K562 (cell line): ENCODE measurements around the gene HNRNPA2B1. TPM values are rescaled to one million over a fixed set of nuclear protein-coding genes. Genes with fewer than 3 reads are reported as not detected.

Experiments
- ATAC-seq: fragments of 200-7000 bp; cut with Tn5 transposase; 3 replicates; pipeline ENCODE4 v1.9.1; 2020; ENCODE audit warnings: moderate library complexity
- BruUV-seq: library from RNA; stranded (reverse); fragments of 400-500 nt; replicated peaks from 2 replicates; lab custom pipeline; 2021; lab: Mats Ljungman, UMichigan
- CTCF ChIA-PET: fragments of 300-600 bp; formaldehyde crosslinking; extraction: SDS; loops from one replicate; lab custom pipeline; 2021; ENCODE audit warnings: low intra/inter-chr PET ratio; lab: Yijun Ruan, JAX
- POLR2A ChIA-PET: fragments of 300-600, 350-650 bp; sonication (Branson Sonifier 250); formaldehyde crosslinking; extraction: SDS; loops from one replicate; lab custom pipeline; 2021; ENCODE audit warnings: antibody characterized with exemption, inconsistent platforms; lab: Yijun Ruan, JAX
- DNase-seq, 4 experiments: peaks; one replicate each; pipeline versions ENCODE4 v3.0.0 to v3.0.0-alpha.2; 2011 to 2018; ENCODE audit warnings: low spot score in 3 of 4, mixed read lengths in 3 of 4; ENCODE audit errors: extremely low read depth in 1 of 4
- FAIRE-seq: peaks from 2 replicates; lab custom pipeline; 2011; peaks lifted over from hg19 to GRCh38; lab: Jason Lieb, UNC
- H2AFZ ChIP-seq: 2 replicates; pipeline ENCODE4 v1.6.0; 2011; ENCODE audit warnings: low read depth, low read length, control low read depth, inconsistent platforms
- H3K27ac ChIP-seq: fragments of 200-600 bp; 3 replicates; pipeline ENCODE4 v1.8.0; 2011; ENCODE audit warnings: low read depth, mild to moderate bottlenecking, control low read depth, inconsistent platforms, low read length, moderate library complexity, mixed read lengths; ENCODE audit errors: extremely low read depth
- H3K27me3 ChIP-seq, 2 experiments: fragments of 300-600 bp in 1 of 2; 2 replicates in 1 of 2; 3 replicates in 1 of 2; pipeline versions ENCODE4 v1.6.0 to v1.8.0; 2011; ENCODE audit warnings: inconsistent platforms in 2 of 2, low read length in 2 of 2, mild to moderate bottlenecking in 1 of 2, mixed read lengths in 1 of 2, moderate library complexity in 1 of 2; ENCODE audit not compliant: control insufficient read depth in 2 of 2, insufficient read depth in 2 of 2
- H3K36me3 ChIP-seq: fragments of 300-600 bp; 3 replicates; pipeline ENCODE4 v1.8.0; 2011; ENCODE audit warnings: mild to moderate bottlenecking, low read length, inconsistent platforms; ENCODE audit not compliant: control insufficient read depth, insufficient read depth
- H3K4me1 ChIP-seq, 2 experiments: fragments of 200-600 bp in 1 of 2; replicated peaks in 1 of 2; 2 replicates in 1 of 2; 3 replicates in 1 of 2; pipeline versions ENCODE4 v1.5.1 to v1.8.0; 2011; ENCODE audit warnings: inconsistent platforms in 2 of 2, low read length in 2 of 2, mild to moderate bottlenecking in 1 of 2, mixed read lengths in 1 of 2, moderate library complexity in 1 of 2; ENCODE audit not compliant: control insufficient read depth in 2 of 2, insufficient read depth in 2 of 2
- H3K4me2 ChIP-seq: 2 replicates; pipeline ENCODE4 v1.6.1; 2011; ENCODE audit warnings: low read length, control low read depth, inconsistent platforms, mixed read lengths; ENCODE audit not compliant: insufficient read depth
- H3K4me3 ChIP-seq: fragments of 200-600 bp; sonication (generic), shearing (Covaris generic); 2 replicates; pipeline ENCODE4 v1.5.1; 2016; ENCODE audit warnings: control low read depth, inconsistent platforms
- H3K79me2 ChIP-seq: fragments of 200-600 bp; 3 replicates; pipeline ENCODE4 v1.8.0; 2011; ENCODE audit warnings: low read length, inconsistent platforms; ENCODE audit not compliant: control insufficient read depth, insufficient read depth
- H3K9ac ChIP-seq, 2 experiments: 2 replicates each; pipeline versions ENCODE4 v1.6.0 to v1.6.1; 2011; ENCODE audit warnings: low read depth in 2 of 2, low read length in 2 of 2, control low read depth in 1 of 2, inconsistent platforms in 1 of 2, mild to moderate bottlenecking in 1 of 2, mixed read lengths in 1 of 2; ENCODE audit not compliant: insufficient read depth in 1 of 2
- H3K9me1 ChIP-seq: one replicate; pipeline ENCODE4 v1.6.0; 2011; ENCODE audit warnings: inconsistent platforms, mild to moderate bottlenecking, low read length, moderate library complexity; ENCODE audit not compliant: control insufficient read depth, insufficient read depth
- H3K9me3 ChIP-seq: replicated peaks from 2 replicates; pipeline ENCODE4 v1.5.1; 2011; ENCODE audit warnings: low read depth, low read length, inconsistent platforms; ENCODE audit not compliant: control insufficient read depth, insufficient read depth
- H4K20me1 ChIP-seq: replicated peaks from 2 replicates; pipeline ENCODE4 v1.6.1; 2011; ENCODE audit warnings: low read length, inconsistent platforms, mixed read lengths; ENCODE audit not compliant: control insufficient read depth, insufficient read depth
- C11orf30 ChIP-seq: fragments of 450-650 bp; IDR thresholded peaks from 2 replicates; pipeline ENCODE4 v1.6.1; 2016; ENCODE audit warnings: low read depth, mild to moderate bottlenecking
- CXXC5 ChIP-seq: fragments of 250-450 bp; sonication (Bioruptor Pico); IDR thresholded peaks from 2 replicates; pipeline ENCODE4 v1.8.0; 2022; ENCODE audit warnings: inconsistent platforms, mild to moderate bottlenecking, moderate library complexity
- HDAC1 ChIP-seq, 2 experiments: fragments of 450-650 bp; IDR thresholded peaks; 2 replicates each; pipeline ENCODE4 v1.6.1; 2016 to 2017; ENCODE audit warnings: inconsistent platforms in 1 of 2, mild to moderate bottlenecking in 1 of 2, moderate library complexity in 1 of 2
- MAFK ChIP-seq: IDR thresholded peaks from 2 replicates; pipeline ENCODE4 v1.6.1; 2011; ENCODE audit warnings: low read length, improper control_type of control experiment
- POLR3G ChIP-seq: IDR thresholded peaks from 2 replicates; pipeline ENCODE4 v1.6.1; 2011; ENCODE audit not compliant: insufficient read length, insufficient replicate concordance; ENCODE audit errors: extremely low read depth
- RAD21 ChIP-seq, 2 experiments: fragments of 250-450 bp in 1 of 2; fragments of 450-650 bp in 1 of 2; sonication (Bioruptor Pico) in 1 of 2; formaldehyde crosslinking in 1 of 2; IDR thresholded peaks in 1 of 2; conservative IDR thresholded peaks in 1 of 2; 2 replicates each; pipeline versions ENCODE4 v1.4.0 to v1.8.0; 2020 to 2022; ENCODE audit warnings: mild to moderate bottlenecking in 2 of 2, moderate library complexity in 1 of 2
- RBM34 ChIP-seq: fragments of 200-400 bp; formaldehyde crosslinking; IDR thresholded peaks from 2 replicates; pipeline ENCODE4 v1.6.1; 2018; ENCODE audit warnings: low read length, borderline replicate concordance; ENCODE audit not compliant: insufficient read depth
- SIN3A ChIP-seq, 2 experiments: fragments of 150-350 bp in 1 of 2; IDR thresholded peaks; 2 replicates each; pipeline ENCODE4 v1.6.1; 2011 to 2016; ENCODE audit warnings: borderline replicate concordance in 2 of 2, low read depth in 2 of 2, low read length in 2 of 2, mild to moderate bottlenecking in 2 of 2, moderate library complexity in 2 of 2; ENCODE audit not compliant: control insufficient read depth in 1 of 2
- STAT5B ChIP-seq: fragments of 250-450 bp; sonication (Bioruptor Pico); IDR thresholded peaks from 2 replicates; pipeline ENCODE4 v1.8.0; 2021; ENCODE audit warnings: mild to moderate bottlenecking, inconsistent platforms
- WGBS: fragments of 100-300 bp; shearing (Covaris generic); methylation state at CpG from one replicate; pipeline ENCODE4 v1.1.6; 2016; ENCODE audit warnings: low coverage, mixed read lengths; ENCODE audit not compliant: insufficient coverage; ENCODE audit errors: missing lambda C conversion rate; 5-methylcytosine and 5-hydroxymethylcytosine counted together
- in situ Hi-C: fragments of 300-500 bp; cut with MboI; formaldehyde crosslinking; loops from 4 replicates; pipeline ENCODE4 v1.15.0; 2018; ENCODE audit warnings: inconsistent platforms, mixed read lengths
- intact Hi-C: fragments of 100-400 bp; cut with micrococcal nuclease; formaldehyde crosslinking; loops from 2 replicates; pipeline ENCODE4 v1.14.2; 2022
- polyA plus RNA-seq, 8 experiments: library from polyadenylated mRNA; depleted of rRNA in 4 of 8; stranded (reverse) in 5 of 8; unstranded in 3 of 8; fragments of >200 nt; fragmentation: Nextera tagmentation in 2 of 8; fragmentation: Illumina TruSeq in 1 of 8; extraction: Ambion mirVana in 2 of 8; extraction: Trizol in 1 of 8; gene quantifications; 2 replicates each; pipeline versions ENCODE4 v1.2.1 to v1.2.3, GENCODE V29; 2011 to 2014; ENCODE audit warnings: inconsistent platforms in 1 of 8, missing spikeins in 1 of 8
- total RNA-seq, 7 experiments: library from RNA; depleted of rRNA in 6 of 7; stranded (reverse); fragments of >200 nt in 6 of 7; fragmentation: Illumina TruSeq in 2 of 7; extraction: Trizol in 2 of 7; gene quantifications; 2 replicates each; pipeline versions ENCODE4 v1.2.1 to v1.2.3, GENCODE V29; 2011 to 2021; ENCODE audit warnings: low replicate concordance in 1 of 7
- TF ChIP-seq, protein P1 (sequence below): fragments of 450-650 bp; IDR thresholded peaks from 2 replicates; pipeline ENCODE4 v1.6.1; 2016; ENCODE audit warnings: mild to moderate bottlenecking
- TF ChIP-seq, protein P2 (sequence below): fragments of 200-800 bp; sonication (Bioruptor generic); IDR thresholded peaks from 2 replicates; pipeline ENCODE4 v1.6.1; 2017; ENCODE audit warnings: missing genetic modification characterization, missing compliant biosample characterization
- TF ChIP-seq, protein P3 (sequence below): IDR thresholded peaks from 2 replicates; pipeline ENCODE4 v1.6.1; 2014; ENCODE audit warnings: antibody characterized with exemption
- TF ChIP-seq, protein P4 (sequence below): fragments of 250-450 bp; sonication (Bioruptor Pico); IDR thresholded peaks from 2 replicates; pipeline ENCODE4 v1.9.0; 2021; ENCODE audit warnings: mild to moderate bottlenecking, inconsistent platforms

The HNRNPA2B1 gene
- total and polyA plus RNA-seq, 9 of the 15 experiments (the other 6 are each of a cell fraction or from before 2014, with no cell fraction given): 630 to 1,989 (median 865) TPM

DNA sequence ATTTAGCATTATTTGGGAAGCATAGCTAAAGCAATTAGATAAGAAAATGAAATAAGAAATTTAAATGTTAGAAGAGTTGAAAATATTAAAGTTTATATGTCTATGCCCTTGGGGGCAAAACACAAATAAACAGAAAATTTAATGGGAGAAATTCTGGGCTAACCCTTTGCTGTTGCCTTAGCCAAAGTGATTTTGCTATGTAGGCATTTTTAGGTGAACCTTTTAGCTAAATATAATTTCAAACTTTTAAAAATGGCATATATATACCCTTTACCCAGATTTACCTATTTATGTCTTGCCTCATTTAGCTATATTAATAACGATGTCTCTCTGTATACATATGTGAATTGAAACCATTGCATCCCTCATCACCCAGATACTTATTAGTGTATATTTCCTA, 28.5 kb downstream of the HNRNPA2B1 start:
- FAIRE-seq (no peak), DNase-seq (no peak), ATAC-seq (no peak)
- H3K27ac ChIP-seq: no peak overlapping the region
- CTCF ChIA-PET: no interaction called here
- no peak overlapping the region for H3K4me3 ChIP-seq
- H3K9ac ChIP-seq: no peak overlapping the region
- in situ Hi-C loops (no loop called here), intact Hi-C loops (no loop called here)
- H3K79me2 ChIP-seq: peaks cover 5% of the 10 kb centered on the region; the same call in 1 of the 3 replicates
- no peaks in the 10 kb centered on the region for H4K20me1 ChIP-seq
- POLR2A ChIA-PET: no interaction called here
- no TSS peak for BruUV-seq
- H3K9me1 ChIP-seq: no peaks in the 10 kb centered on the region
- peaks cover 3 to 8% of the 10 kb centered on the region in 2 experiments; a peak in 3 of 5 replicates for H3K4me1 ChIP-seq
- H3K4me2 ChIP-seq: no peak overlapping the region
- H3K9me3 ChIP-seq: no peaks in the 10 kb centered on the region
- WGBS: 93% methylated on average over 1 of the region's 1 CpG
- no peak overlapping the region for H2AFZ ChIP-seq
- H3K36me3 ChIP-seq: peaks cover 2% of the 10 kb centered on the region; the same call in 1 of the 3 replicates
- no peaks in the 10 kb centered on the region for H3K27me3 ChIP-seq
- peak; percentile 46; the same call in 1 of the 2 replicates for TF ChIP-seq MAFK
- TF ChIP-seq RBM34: no peak
- TF ChIP-seq, protein P1, sequence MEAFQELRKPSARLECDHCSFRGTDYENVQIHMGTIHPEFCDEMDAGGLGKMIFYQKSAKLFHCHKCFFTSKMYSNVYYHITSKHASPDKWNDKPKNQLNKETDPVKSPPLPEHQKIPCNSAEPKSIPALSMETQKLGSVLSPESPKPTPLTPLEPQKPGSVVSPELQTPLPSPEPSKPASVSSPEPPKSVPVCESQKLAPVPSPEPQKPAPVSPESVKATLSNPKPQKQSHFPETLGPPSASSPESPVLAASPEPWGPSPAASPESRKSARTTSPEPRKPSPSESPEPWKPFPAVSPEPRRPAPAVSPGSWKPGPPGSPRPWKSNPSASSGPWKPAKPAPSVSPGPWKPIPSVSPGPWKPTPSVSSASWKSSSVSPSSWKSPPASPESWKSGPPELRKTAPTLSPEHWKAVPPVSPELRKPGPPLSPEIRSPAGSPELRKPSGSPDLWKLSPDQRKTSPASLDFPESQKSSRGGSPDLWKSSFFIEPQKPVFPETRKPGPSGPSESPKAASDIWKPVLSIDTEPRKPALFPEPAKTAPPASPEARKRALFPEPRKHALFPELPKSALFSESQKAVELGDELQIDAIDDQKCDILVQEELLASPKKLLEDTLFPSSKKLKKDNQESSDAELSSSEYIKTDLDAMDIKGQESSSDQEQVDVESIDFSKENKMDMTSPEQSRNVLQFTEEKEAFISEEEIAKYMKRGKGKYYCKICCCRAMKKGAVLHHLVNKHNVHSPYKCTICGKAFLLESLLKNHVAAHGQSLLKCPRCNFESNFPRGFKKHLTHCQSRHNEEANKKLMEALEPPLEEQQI: no peak
- no peak for TF ChIP-seq SIN3A (IDR thresholded peaks at IDR 0.05; ENCODE audit: borderline replicate concordance in 2 of 2, control insufficient read depth in 1 of 2, low read depth in 2 of 2, low read length in 2 of 2)
- TF ChIP-seq HDAC1 (IDR thresholded peaks at IDR 0.05): no peak
- TF ChIP-seq RAD21 (CRISPR knock-in tag; conservative IDR thresholded peaks at IDR 0.05 in 1 of 2, IDR thresholded peaks at IDR 0.05 in 1 of 2): no peak
- TF ChIP-seq, protein P2, sequence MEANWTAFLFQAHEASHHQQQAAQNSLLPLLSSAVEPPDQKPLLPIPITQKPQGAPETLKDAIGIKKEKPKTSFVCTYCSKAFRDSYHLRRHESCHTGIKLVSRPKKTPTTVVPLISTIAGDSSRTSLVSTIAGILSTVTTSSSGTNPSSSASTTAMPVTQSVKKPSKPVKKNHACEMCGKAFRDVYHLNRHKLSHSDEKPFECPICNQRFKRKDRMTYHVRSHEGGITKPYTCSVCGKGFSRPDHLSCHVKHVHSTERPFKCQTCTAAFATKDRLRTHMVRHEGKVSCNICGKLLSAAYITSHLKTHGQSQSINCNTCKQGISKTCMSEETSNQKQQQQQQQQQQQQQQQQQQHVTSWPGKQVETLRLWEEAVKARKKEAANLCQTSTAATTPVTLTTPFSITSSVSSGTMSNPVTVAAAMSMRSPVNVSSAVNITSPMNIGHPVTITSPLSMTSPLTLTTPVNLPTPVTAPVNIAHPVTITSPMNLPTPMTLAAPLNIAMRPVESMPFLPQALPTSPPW (CRISPR knock-in tag): no peak
- TF ChIP-seq, protein P3, sequence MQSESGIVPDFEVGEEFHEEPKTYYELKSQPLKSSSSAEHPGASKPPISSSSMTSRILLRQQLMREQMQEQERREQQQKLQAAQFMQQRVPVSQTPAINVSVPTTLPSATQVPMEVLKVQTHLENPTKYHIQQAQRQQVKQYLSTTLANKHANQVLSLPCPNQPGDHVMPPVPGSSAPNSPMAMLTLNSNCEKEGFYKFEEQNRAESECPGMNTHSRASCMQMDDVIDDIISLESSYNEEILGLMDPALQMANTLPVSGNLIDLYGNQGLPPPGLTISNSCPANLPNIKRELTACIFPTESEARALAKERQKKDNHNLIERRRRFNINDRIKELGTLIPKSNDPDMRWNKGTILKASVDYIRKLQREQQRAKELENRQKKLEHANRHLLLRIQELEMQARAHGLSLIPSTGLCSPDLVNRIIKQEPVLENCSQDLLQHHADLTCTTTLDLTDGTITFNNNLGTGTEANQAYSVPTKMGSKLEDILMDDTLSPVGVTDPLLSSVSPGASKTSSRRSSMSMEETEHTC: no peak
- TF ChIP-seq CXXC5 (CRISPR knock-in tag): no peak
- peak; percentile 61; the same call in 1 of the 2 replicates for TF ChIP-seq C11orf30
- no peak for TF ChIP-seq POLR3G
- TF ChIP-seq STAT5B: no peak
- TF ChIP-seq, protein P4, sequence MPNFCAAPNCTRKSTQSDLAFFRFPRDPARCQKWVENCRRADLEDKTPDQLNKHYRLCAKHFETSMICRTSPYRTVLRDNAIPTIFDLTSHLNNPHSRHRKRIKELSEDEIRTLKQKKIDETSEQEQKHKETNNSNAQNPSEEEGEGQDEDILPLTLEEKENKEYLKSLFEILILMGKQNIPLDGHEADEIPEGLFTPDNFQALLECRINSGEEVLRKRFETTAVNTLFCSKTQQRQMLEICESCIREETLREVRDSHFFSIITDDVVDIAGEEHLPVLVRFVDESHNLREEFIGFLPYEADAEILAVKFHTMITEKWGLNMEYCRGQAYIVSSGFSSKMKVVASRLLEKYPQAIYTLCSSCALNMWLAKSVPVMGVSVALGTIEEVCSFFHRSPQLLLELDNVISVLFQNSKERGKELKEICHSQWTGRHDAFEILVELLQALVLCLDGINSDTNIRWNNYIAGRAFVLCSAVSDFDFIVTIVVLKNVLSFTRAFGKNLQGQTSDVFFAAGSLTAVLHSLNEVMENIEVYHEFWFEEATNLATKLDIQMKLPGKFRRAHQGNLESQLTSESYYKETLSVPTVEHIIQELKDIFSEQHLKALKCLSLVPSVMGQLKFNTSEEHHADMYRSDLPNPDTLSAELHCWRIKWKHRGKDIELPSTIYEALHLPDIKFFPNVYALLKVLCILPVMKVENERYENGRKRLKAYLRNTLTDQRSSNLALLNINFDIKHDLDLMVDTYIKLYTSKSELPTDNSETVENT: no peak
